ENCODE measurements around the gene PRKAA2. TPM values are rescaled to one million over a fixed set of nuclear protein-coding genes. Genes with fewer than 3 reads are reported as not detected.

PRKAA2 gene
- total and polyA plus RNA-seq, 2 of the 13 experiments (the other 11 are each of a cell fraction or from before 2014, with no cell fraction given): 6.0 to 7.5 TPM

GRCh38 chr1:56645677-56646305 is 677 bp downstream of the PRKAA2 start (continued):
- no peak for TF ChIP-seq PAF1 (CRISPR knock-in tag; IDR thresholded peaks at IDR 0.05)
- 0 out of 2 replicates have a peak, but pooled peaks have one; percentile 6 for TF ChIP-seq SPEN (CRISPR knock-in tag; IDR thresholded peaks at IDR 0.05; ENCODE audit: low read depth)
- TF ChIP-seq MXD4 (CRISPR knock-in tag; IDR thresholded peaks at IDR 0.05): no peak
- TF ChIP-seq TBP (CRISPR knock-in tag; IDR thresholded peaks at IDR 0.05): no peak
- TF ChIP-seq ZNF432 (CRISPR knock-in tag; IDR thresholded peaks at IDR 0.05; ENCODE audit: borderline replicate concordance): no peak
- TF ChIP-seq ZNF674 (CRISPR knock-in tag; IDR thresholded peaks at IDR 0.05; ENCODE audit: low read depth): no peak
- TF ChIP-seq, protein P1, sequence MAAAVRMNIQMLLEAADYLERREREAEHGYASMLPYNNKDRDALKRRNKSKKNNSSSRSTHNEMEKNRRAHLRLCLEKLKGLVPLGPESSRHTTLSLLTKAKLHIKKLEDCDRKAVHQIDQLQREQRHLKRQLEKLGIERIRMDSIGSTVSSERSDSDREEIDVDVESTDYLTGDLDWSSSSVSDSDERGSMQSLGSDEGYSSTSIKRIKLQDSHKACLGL (CRISPR knock-in tag; IDR thresholded peaks at IDR 0.05): no peak
- TF ChIP-seq MYPOP (CRISPR knock-in tag; IDR thresholded peaks at IDR 0.05): no peak; the same call in 1 of the 2 replicates
- no peak for TF ChIP-seq MAFF (IDR thresholded peaks at IDR 0.05; ENCODE audit: low read depth, low read length)
- no peak for TF ChIP-seq GTF2F1 (IDR thresholded peaks at IDR 0.05; ENCODE audit: low read length)
- no peak for TF ChIP-seq CREB3 (CRISPR knock-in tag; IDR thresholded peaks at IDR 0.05)
- TF ChIP-seq, protein P2, sequence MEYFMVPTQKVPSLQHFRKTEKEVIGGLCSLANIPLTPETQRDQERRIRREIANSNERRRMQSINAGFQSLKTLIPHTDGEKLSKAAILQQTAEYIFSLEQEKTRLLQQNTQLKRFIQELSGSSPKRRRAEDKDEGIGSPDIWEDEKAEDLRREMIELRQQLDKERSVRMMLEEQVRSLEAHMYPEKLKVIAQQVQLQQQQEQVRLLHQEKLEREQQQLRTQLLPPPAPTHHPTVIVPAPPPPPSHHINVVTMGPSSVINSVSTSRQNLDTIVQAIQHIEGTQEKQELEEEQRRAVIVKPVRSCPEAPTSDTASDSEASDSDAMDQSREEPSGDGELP (IDR thresholded peaks at IDR 0.05; ENCODE audit: borderline replicate concordance, low read depth): no peak
- TF ChIP-seq HDAC1 (CRISPR knock-in tag; IDR thresholded peaks at IDR 0.05): 0 out of 2 replicates have a peak, but pooled peaks have one; percentile 8
- TF ChIP-seq IRF2 (CRISPR knock-in tag; IDR thresholded peaks at IDR 0.05): peak; percentile 20
- no peak; the same call in 1 of the 2 replicates for TF ChIP-seq SAP130 (CRISPR knock-in tag; IDR thresholded peaks at IDR 0.05; ENCODE audit: low read depth)
- TF ChIP-seq TCF7 (IDR thresholded peaks at IDR 0.05; ENCODE audit: low read depth): no peak
- no peak for TF ChIP-seq MED8 (CRISPR knock-in tag; IDR thresholded peaks at IDR 0.05; ENCODE audit: insufficient replicate concordance)
- TF ChIP-seq CEBPG (CRISPR knock-in tag; IDR thresholded peaks at IDR 0.05): no peak
- TF ChIP-seq TEAD3 (CRISPR knock-in tag; optimal IDR thresholded peaks at IDR 0.05; ENCODE audit: borderline replicate concordance): no peak
- no peak for TF ChIP-seq ZNF503 (CRISPR knock-in tag; IDR thresholded peaks at IDR 0.05)
- TF ChIP-seq, protein P3, sequence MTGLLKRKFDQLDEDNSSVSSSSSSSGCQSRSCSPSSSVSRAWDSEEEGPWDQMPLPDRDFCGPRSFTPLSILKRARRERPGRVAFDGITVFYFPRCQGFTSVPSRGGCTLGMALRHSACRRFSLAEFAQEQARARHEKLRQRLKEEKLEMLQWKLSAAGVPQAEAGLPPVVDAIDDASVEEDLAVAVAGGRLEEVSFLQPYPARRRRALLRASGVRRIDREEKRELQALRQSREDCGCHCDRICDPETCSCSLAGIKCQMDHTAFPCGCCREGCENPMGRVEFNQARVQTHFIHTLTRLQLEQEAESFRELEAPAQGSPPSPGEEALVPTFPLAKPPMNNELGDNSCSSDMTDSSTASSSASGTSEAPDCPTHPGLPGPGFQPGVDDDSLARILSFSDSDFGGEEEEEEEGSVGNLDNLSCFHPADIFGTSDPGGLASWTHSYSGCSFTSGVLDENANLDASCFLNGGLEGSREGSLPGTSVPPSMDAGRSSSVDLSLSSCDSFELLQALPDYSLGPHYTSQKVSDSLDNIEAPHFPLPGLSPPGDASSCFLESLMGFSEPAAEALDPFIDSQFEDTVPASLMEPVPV (CRISPR knock-in tag; IDR thresholded peaks at IDR 0.05): no peak
- TF ChIP-seq ZNF329 (CRISPR knock-in tag; IDR thresholded peaks at IDR 0.05; ENCODE audit: low read depth): no peak
- no peak for TF ChIP-seq ZNF607 (CRISPR knock-in tag; IDR thresholded peaks at IDR 0.05; ENCODE audit: borderline replicate concordance)

All from HepG2 (cell line).